ENCODE results near the gene PRDM10. TPM values are rescaled to one million over a fixed set of nuclear protein-coding genes. Genes with fewer than 3 reads are reported as not detected.

PRDM10 gene
- total RNA-seq, 1 experiment from 2014 or later, result 6.5 TPM

Other genes with a start within 250 kb of the PRDM10 start
- not detected in 2 replicates for gene TMEM45B, start 187.0 kb downstream of the PRDM10 start, total RNA-seq (2014; rRNA removed; shearing (Covaris generic))
- 13.8 and 18.5 TPM in 2 replicates for gene NFRKB, start 107.3 kb downstream of the PRDM10 start, total RNA-seq (2014; rRNA removed; shearing (Covaris generic))
- gene APLP2, start 67.1 kb upstream of the PRDM10 start, total RNA-seq (2014; rRNA removed; shearing (Covaris generic)), result 180 and 184 TPM in 2 replicates
- gene ST14, start 156.9 kb upstream of the PRDM10 start, total RNA-seq (2014; rRNA removed; shearing (Covaris generic)), result 0.60 TPM in 1 of 2 replicates, not detected in the other

All from RPMI7951 (cell line).